Measurements from ENCODE around the gene FAM83D.
"Not testable (repeated sequence)": the region's sequence is repeated elsewhere in the genome, so short reads cannot be mapped to it uniquely, and the experiment has no call there.

Gene FAM83D

GRCh38 chr20:38935967-38936407 is 9.8 kb downstream of the FAM83D start:
- no peak for DNase-seq

- DNase-seq: no peak
These were observed 10.8 kb downstream of the FAM83D start for GRCh38 chr20:38937000-38937399.

- no peak for DNase-seq
These were observed 11.8 kb downstream of the FAM83D start for GRCh38 chr20:38937978-38938473.

GRCh38 chr20:38939686-38940085 is 13.5 kb downstream of the FAM83D start:
- no peak for DNase-seq

- DNase-seq: no peak
These were observed 14.4 kb downstream of the FAM83D start for GRCh38 chr20:38940644-38941043.

GRCh38 chr20:38941726-38942389 is 15.6 kb downstream of the FAM83D start:
- DNase-seq: no peak

- DNase-seq: no peak
These were observed 18.8 kb downstream of the FAM83D start for GRCh38 chr20:38945012-38945411.

GRCh38 chr20:38946836-38947235 is 20.6 kb downstream of the FAM83D start:
- DNase-seq: no peak

- no peak for DNase-seq
These were observed 21.7 kb downstream of the FAM83D start for GRCh38 chr20:38947931-38948362.

GRCh38 chr20:38950254-38950653 is 24.0 kb downstream of the FAM83D start:
- no peak for DNase-seq

- no peak for DNase-seq
These were observed 25.4 kb downstream of the FAM83D start for GRCh38 chr20:38951611-38952010.

GRCh38 chr20:38952153-38952552 is 25.9 kb downstream of the FAM83D start:
- no peak for DNase-seq

GRCh38 chr20:38953630-38954340 is 27.6 kb downstream of the FAM83D start:
- no peak for DNase-seq

- DNase-seq: no peak
These were observed 31.1 kb downstream of the FAM83D start for GRCh38 chr20:38957235-38957876.

- no peak for DNase-seq
These were observed 31.8 kb downstream of the FAM83D start for GRCh38 chr20:38957915-38958485.

- not testable (repeated sequence) for DNase-seq
These were observed 34.0 kb downstream of the FAM83D start for GRCh38 chr20:38960187-38960687.

- DNase-seq: no peak
These were observed 35.4 kb downstream of the FAM83D start for GRCh38 chr20:38961530-38962043.

GRCh38 chr20:38962044-38962927 is 36.1 kb downstream of the FAM83D start, which contains the start of gene DHX35:
TSS of gene DHX35 (plus strand) at chr20:38962344. CDS start at chr20:38962368, 24 bp downstream.
- DNase-seq: peak; percentile 97

GRCh38 chr20:38962928-38963401 is 36.7 kb downstream of the FAM83D start:
- no peak for DNase-seq

- no peak for DNase-seq
These were observed 37.5 kb downstream of the FAM83D start for GRCh38 chr20:38963745-38964144.

- DNase-seq: no peak
These were observed 39.0 kb downstream of the FAM83D start for GRCh38 chr20:38965264-38965663.

GRCh38 chr20:38968090-38968489 is 41.9 kb downstream of the FAM83D start:
- no peak for DNase-seq

Measured in activated gamma-delta T cell (primary cell).